Measurements from ENCODE around the gene TSPAN12. TPM values are rescaled to one million over a fixed set of nuclear protein-coding genes. Genes with fewer than 3 reads are reported as not detected.
A peak's percentile ranks its signal among the peaks of the same experiment; 100 is the strongest.

Gene TSPAN12
- total RNA-seq, 1 experiment from 2014 or later = 8.7 TPM

DNA sequence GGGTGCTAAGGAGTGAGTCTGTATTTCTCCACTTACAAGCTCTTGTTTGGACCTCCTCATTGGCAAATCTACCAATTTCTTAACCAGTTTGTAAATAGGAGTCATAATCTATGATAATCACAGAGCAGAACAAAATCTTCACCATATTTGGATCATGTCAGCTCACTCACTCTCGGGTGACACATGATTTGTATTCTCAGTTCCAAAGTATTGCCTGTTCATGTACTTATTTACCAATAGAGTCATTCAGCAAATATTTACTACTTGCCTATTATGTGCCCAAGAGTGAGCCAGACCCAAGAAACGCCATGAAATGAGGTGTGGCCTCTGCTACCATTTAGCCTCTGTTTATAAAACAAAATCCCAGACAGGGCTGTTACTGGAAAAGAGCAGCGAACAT lies 114.8 kb downstream of the TSPAN12 start:
- H3K4me1 Mint-ChIP-seq = peaks cover 49 to 54% of the 10 kb centered on the region in 2 experiments

More for the DNA sequence above, 114.8 kb downstream of the TSPAN12 start:
- Histone ChIP-seq H3K23ac (ENCODE audit: insufficient read length, low read depth, low read length) (no peak overlapping the region), H3K18ac (ENCODE audit: insufficient read length, low read depth, low read length) (no peak overlapping the region), H3K4me2 (ENCODE audit: insufficient read depth, insufficient read length, low read length) (no peak overlapping the region), H2BK15ac (ENCODE audit: low read depth, low read length) (no peak overlapping the region), H2BK120ac (ENCODE audit: low read depth, low read length, poor library complexity, severe bottlenecking) (no peak overlapping the region), H4K8ac (replicated peaks; ENCODE audit: insufficient read length, low read depth, low read length) (no peak overlapping the region), H3K23me2 (ENCODE audit: insufficient read length, low read depth, low read length, poor library complexity, severe bottlenecking) (no peaks in the 10 kb centered on the region), H3K9ac (ENCODE audit: extremely low read depth, insufficient read length, low read length) (no peak overlapping the region), H2AK5ac (ENCODE audit: insufficient read length, low read length) (no peak overlapping the region), H3K9me3 (ENCODE audit: control insufficient read depth, low read depth, low read length) (no peaks in the 10 kb centered on the region), H3K27me3 (ENCODE audit: insufficient read depth, low read length) (no peaks in the 10 kb centered on the region), H3T11ph (ENCODE audit: low read length) (no peak overlapping the region), H2BK12ac (ENCODE audit: insufficient read length, low read depth, low read length) (no peak overlapping the region), H3K79me1 (ENCODE audit: insufficient read depth, low read depth, low read length, poor library complexity, severe bottlenecking) (no peaks in the 10 kb centered on the region), H3K27ac (ENCODE audit: insufficient read length, low read depth, low read length) (no peak overlapping the region), H4K91ac (ENCODE audit: insufficient read length, low read depth, low read length) (no peak overlapping the region), H2BK5ac (ENCODE audit: insufficient read length, low read length) (no peak overlapping the region), H3K4ac (ENCODE audit: low read depth, low read length) (no peak overlapping the region), H3K14ac (ENCODE audit: insufficient read depth, low read length) (no peak overlapping the region), H3K56ac (ENCODE audit: insufficient read length, low read depth, low read length) (no peak overlapping the region), H2AFZ (ENCODE audit: low read length) (no peak overlapping the region), H3K79me2 (ENCODE audit: insufficient read depth, low read length) (no peaks in the 10 kb centered on the region), H4K5ac (ENCODE audit: insufficient read length, low read depth, low read length) (no peak overlapping the region), H2BK20ac (ENCODE audit: low read depth, low read length, poor library complexity, severe bottlenecking) (no peak overlapping the region), H4K20me1 (ENCODE audit: control insufficient read depth, insufficient read depth, insufficient read length) (no peaks in the 10 kb centered on the region), H3K4me1 (ENCODE audit: insufficient read depth, low read length) (peaks cover 9% of the 10 kb centered on the region)
- peaks cover 0 to 4% (median 0%) of the 10 kb centered on the region in 3 experiments; a peak in 1 of 7 replicates for H3K36me3 Mint-ChIP-seq (ENCODE audit: insufficient read depth in 1 of 3, low read depth in 3 of 3)
- H3K27me3 Mint-ChIP-seq (ENCODE audit: low read depth) = no peaks in the 10 kb centered on the region
- TF ChIP-seq CTCF (conservative IDR thresholded peaks at IDR 0.05) = no peak
- no CpG with 5 or more reads among the region's 3 CpGs for WGBS (ENCODE audit: extremely low coverage, insufficient read length, low lambda C conversion rate)
- DNase-seq = no peak
- H3K4me3 Mint-ChIP-seq = no peak overlapping the region
- no peaks in the 10 kb centered on the region; a peak in 1 of 5 replicates for H3K9me3 Mint-ChIP-seq
- H3K27ac Mint-ChIP-seq = peak overlapping the region in 2 of 3 experiments; percentile 28 to 67; a peak in 4 of 7 replicates
